Parathyroid adenoma (tissue), 2 donors: Measurements from ENCODE around the gene FEZF2.

Experiments used
- H2AFZ ChIP-seq: fragments of 300-600 bp; sonication (generic); one replicate; pipeline ENCODE4 v1.7.0; 2017; ENCODE audit warnings: antibody characterized with exemption, mild to moderate bottlenecking
- H3K27ac ChIP-seq: fragments of 300-600 bp; sonication (generic); one replicate; pipeline ENCODE4 v1.7.0; 2017
- H3K27me3 ChIP-seq: fragments of 300-600 bp; sonication (generic); one replicate; pipeline ENCODE4 v1.7.0; 2017; ENCODE audit warnings: low read length; ENCODE audit not compliant: control insufficient read depth, insufficient read depth
- H3K36me3 ChIP-seq: fragments of 300-600 bp; sonication (generic); one replicate; pipeline ENCODE4 v1.7.0; 2017; ENCODE audit warnings: low read length; ENCODE audit not compliant: control insufficient read depth, insufficient read depth
- H3K4me1 ChIP-seq: fragments of 300-600 bp; sonication (generic); one replicate; pipeline ENCODE4 v1.7.0; 2017; ENCODE audit warnings: control low read depth
- H3K4me2 ChIP-seq: fragments of 300-600 bp; sonication (generic); one replicate; pipeline ENCODE4 v1.7.0; 2017; ENCODE audit warnings: low read length
- H3K4me3 ChIP-seq: fragments of 300-600 bp; sonication (generic); one replicate; pipeline ENCODE4 v1.7.0; 2017; ENCODE audit warnings: low read depth, low read length
- H3K79me2 ChIP-seq: fragments of 300-600 bp; sonication (generic); one replicate; pipeline ENCODE4 v1.7.0; 2017; ENCODE audit warnings: control low read depth
- H3K9ac ChIP-seq: fragments of 300-600 bp; sonication (generic); one replicate; pipeline ENCODE4 v1.7.0; 2017; ENCODE audit warnings: mild to moderate bottlenecking
- H3K9me3 ChIP-seq: fragments of 300-600 bp; sonication (generic); one replicate; pipeline ENCODE4 v1.7.0; 2017; ENCODE audit warnings: low read length; ENCODE audit not compliant: control insufficient read depth
- CTCF ChIP-seq: fragments of 300-600 bp; sonication (generic); IDR thresholded peaks from one replicate; pipeline ENCODE4 v1.7.0; 2017; ENCODE audit warnings: antibody characterized with exemption, mild to moderate bottlenecking
- donor health status: primary hyperparathyroidism.

Gene FEZF2

GRCh38 chr3:62368290-62368704 lies 5.1 kb downstream of the FEZF2 start:
- Histone ChIP-seq H3K27ac (no peak overlapping the region), H3K27me3 (peaks cover 22% of the 10 kb centered on the region), H2AFZ (no peak overlapping the region)

GRCh38 chr3:62367763-62368195 lies 5.6 kb downstream of the FEZF2 start:
- TF ChIP-seq CTCF: no peak
- Histone ChIP-seq H3K4me2 (no peak overlapping the region), H3K27me3 (peaks cover 22% of the 10 kb centered on the region)

More at GRCh38 chr3:62368290-62368704, 5.1 kb downstream of the FEZF2 start:
- no peaks in the 10 kb centered on the region for H3K79me2 ChIP-seq
- H3K4me1 ChIP-seq: no peaks in the 10 kb centered on the region
- H3K4me3 ChIP-seq: no peak overlapping the region
- no peak overlapping the region for H3K9ac ChIP-seq
- no peaks in the 10 kb centered on the region for H3K9me3 ChIP-seq
- no peaks in the 10 kb centered on the region for H3K36me3 ChIP-seq
- H3K4me2 ChIP-seq: no peak overlapping the region
- no peak for TF ChIP-seq CTCF

GRCh38 chr3:62366126-62366484 lies 7.2 kb downstream of the FEZF2 start:
- H3K9ac ChIP-seq: no peak overlapping the region
- H3K36me3 ChIP-seq: no peaks in the 10 kb centered on the region
- H3K4me2 ChIP-seq: no peak overlapping the region
- no peaks in the 10 kb centered on the region for H3K4me1 ChIP-seq
- no peak overlapping the region for H2AFZ ChIP-seq
- no peak for TF ChIP-seq CTCF
- H3K9me3 ChIP-seq: no peaks in the 10 kb centered on the region
- H3K79me2 ChIP-seq: no peaks in the 10 kb centered on the region
- no peak overlapping the region for H3K4me3 ChIP-seq
- H3K27me3 ChIP-seq: peaks cover 20% of the 10 kb centered on the region
- H3K27ac ChIP-seq: no peak overlapping the region

More at GRCh38 chr3:62367763-62368195, 5.6 kb downstream of the FEZF2 start:
- no peaks in the 10 kb centered on the region for H3K9me3 ChIP-seq
- H3K36me3 ChIP-seq: no peaks in the 10 kb centered on the region
- H3K4me3 ChIP-seq: no peak overlapping the region
- no peak overlapping the region for H3K9ac ChIP-seq
- H3K4me1 ChIP-seq: no peaks in the 10 kb centered on the region
- no peaks in the 10 kb centered on the region for H3K79me2 ChIP-seq
- no peak overlapping the region for H2AFZ ChIP-seq
- H3K27ac ChIP-seq: no peak overlapping the region

GRCh38 chr3:62365391-62366125 lies 7.8 kb downstream of the FEZF2 start:
- Histone ChIP-seq H3K9me3 (no peaks in the 10 kb centered on the region), H2AFZ (no peak overlapping the region), H3K36me3 (no peaks in the 10 kb centered on the region), H3K4me3 (no peak overlapping the region), H3K9ac (no peak overlapping the region), H3K79me2 (no peaks in the 10 kb centered on the region), H3K27ac (no peak overlapping the region), H3K27me3 (peaks cover 20% of the 10 kb centered on the region), H3K4me1 (no peaks in the 10 kb centered on the region), H3K4me2 (no peak overlapping the region)
- TF ChIP-seq CTCF: no peak

- H3K4me2 ChIP-seq: no peak overlapping the region
- no peak for TF ChIP-seq CTCF
- H3K36me3 ChIP-seq: no peaks in the 10 kb centered on the region
- no peak overlapping the region for H3K9ac ChIP-seq
- no peaks in the 10 kb centered on the region for H3K9me3 ChIP-seq
- H3K4me1 ChIP-seq: no peaks in the 10 kb centered on the region
- H3K27ac ChIP-seq: no peak overlapping the region
- H2AFZ ChIP-seq: no peak overlapping the region
- no peak overlapping the region for H3K4me3 ChIP-seq
- H3K79me2 ChIP-seq: no peaks in the 10 kb centered on the region
- H3K27me3 ChIP-seq: peaks cover 16% of the 10 kb centered on the region
These were observed 9.2 kb downstream of the FEZF2 start for GRCh38 chr3:62364191-62364590.
